Stimulated activated CD8-positive, alpha-beta memory T cell treated with anti-CD3 and anti-CD28 coated beads, Interleukin-2, amount 100 ng/mL, for 48 hours (primary cell): ENCODE data around the gene RFNG.
A peak's percentile ranks its signal among the peaks of the same experiment; 100 is the strongest.

Experiments
- DNase-seq, 2 donors: peaks; one replicate each; pipeline ENCODE4 v3.0.0-alpha.2; 2020; ENCODE audit warnings: low read depth in 2 of 2

The RFNG gene

DNA sequence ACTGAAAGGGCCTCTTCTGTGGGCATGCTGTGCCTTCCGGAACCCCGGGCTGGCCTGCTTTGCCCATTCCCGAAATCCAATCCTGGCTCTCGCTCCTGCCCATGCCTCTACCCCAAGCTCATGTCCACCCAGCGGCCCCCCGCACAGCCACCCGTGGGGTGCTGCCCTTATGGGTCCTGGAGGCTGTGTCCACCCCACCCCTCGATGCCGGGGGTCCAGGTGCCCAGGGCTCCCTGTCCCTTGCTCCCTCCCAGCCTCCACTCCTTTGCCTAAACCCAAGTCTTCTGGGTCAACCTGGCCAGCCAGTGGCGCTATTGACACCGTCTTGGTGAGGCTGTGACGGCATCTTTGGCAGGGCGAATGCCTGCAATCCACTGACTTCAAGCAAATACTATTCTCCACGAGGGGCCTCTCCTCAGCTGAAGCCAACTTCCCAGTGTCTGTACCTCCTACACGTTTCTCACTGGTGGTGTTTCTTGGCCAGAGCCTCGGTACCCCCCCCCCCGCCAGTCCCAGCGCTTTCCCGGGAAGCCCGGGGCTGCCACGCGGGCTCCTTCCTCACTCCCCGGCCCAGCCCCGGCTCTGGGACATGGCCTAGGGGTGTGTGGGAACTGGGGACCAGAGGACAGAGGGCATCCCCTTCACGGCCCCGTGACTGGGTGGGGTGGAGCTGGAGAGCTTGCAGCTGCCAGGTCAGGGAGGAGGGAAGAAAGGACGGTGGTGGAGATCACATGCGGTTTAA lies 26.2 kb upstream of the RFNG start:
- DNase-seq, result no peak

DNA sequence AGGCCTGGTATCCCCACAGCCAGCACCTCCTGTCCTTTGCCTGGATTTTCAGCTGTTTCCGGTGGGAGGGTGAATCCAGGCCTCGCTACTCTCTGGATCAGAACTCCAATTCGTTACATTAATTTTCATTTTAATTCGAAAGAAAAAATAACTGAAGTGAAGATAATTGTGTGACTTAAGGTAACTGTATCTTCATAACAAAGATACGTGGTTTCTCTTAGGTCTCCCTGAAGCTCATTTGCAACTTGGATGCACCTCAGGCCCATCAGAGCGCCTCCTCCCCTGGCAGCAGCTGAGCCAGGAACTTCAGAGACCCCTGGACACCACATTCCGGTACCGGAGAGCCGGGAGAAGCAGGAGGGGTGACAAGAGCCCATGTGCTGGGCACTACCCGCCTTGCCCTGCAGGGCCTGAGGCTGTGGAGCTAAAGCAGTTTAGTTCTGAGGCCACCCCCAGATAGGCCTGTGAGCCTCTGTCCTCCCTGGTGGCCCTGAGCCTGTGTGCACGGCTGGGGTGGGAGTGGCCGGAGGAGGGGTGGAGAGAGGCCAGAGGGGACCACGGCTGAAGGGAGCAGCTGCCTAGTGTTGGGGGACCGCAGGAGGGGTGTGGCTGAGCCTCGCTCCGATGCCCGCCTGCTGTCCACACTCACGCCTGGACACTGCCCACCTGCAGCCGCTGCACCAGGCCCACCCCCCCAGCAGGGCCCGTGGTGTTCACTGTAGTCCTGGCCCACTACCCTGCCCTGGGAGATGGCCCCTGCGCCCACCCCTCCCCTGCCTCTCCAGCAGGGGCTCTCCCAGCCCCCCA lies 25.4 kb upstream of the RFNG start:
- no peak for DNase-seq

DNA sequence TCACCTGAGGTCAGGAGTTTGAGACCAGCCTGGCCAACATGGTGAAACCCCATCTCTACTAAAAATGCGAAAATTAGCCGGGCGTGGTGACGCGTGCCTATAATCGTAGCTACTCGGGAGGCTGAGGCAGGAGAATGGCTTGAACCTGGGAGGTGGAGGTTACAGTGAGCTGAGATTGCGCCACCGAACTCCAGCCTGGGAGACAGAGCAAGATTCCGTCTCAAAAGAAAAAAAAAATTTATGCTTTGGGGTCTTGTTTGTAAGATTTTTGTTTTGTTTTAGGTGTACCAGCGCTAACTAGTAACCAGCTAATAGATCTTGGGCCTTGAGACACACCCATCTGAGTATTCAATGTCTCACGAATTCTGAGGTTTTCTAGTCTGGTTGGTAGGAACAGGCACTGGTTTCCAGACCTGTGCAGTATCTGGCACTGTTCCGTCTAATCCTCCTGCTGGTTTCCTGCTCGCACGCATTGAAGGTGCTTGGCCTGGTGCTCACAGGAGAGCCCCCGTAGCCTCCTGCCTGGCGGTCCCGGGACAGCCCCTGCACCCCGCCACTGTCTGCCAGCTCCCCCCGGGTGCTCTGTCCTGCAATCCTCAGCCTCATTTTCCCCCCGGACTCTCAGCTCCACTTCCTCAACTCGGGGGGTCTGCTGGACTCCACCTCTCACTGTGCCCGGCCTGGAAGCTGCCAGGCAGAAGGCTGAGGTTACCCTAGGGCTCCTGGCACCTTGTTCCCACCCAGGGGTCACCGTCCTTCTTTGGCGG lies 24.6 kb upstream of the RFNG start:
- DNase-seq, result no peak

DNA sequence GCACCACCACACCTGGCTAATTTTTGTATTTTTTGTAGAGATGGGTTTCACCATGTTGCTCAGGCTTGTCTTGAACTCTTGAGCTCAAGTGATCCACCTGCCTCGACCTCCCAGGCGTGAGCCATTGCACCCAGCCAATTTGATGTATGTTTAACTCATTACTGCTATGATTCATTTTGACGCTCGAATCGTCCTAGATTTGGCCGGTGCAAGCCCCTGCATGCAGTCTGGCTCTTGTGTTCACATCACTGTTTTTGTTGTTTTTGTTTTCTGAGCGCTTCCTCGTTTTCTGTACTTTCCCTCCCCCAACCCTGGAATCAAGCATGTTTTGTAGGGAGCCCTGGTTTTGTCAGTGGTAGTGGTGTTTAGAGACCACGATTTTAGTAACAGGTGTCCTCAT lies 21.8 kb upstream of the RFNG start:
- no peak for DNase-seq

DNA sequence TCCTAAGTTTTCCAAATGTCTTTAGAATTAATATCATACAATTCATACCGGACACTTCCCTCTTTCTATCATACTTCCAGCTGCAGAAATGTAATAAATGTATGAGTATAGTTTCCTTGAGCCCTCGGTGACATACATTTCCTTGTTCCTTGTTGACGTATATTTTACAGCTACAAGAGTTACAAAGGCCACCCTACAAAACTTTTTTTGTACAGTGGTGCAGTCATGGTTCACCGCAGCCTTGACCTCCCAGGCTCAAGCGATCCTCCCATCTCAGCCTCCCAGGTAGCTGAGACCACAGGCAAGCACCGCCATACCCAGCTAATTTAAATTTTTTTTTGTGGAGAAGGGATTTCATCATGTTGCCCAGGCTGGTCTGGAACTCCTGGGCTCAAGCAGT lies 21.2 kb upstream of the RFNG start:
- DNase-seq, result no peak

DNA sequence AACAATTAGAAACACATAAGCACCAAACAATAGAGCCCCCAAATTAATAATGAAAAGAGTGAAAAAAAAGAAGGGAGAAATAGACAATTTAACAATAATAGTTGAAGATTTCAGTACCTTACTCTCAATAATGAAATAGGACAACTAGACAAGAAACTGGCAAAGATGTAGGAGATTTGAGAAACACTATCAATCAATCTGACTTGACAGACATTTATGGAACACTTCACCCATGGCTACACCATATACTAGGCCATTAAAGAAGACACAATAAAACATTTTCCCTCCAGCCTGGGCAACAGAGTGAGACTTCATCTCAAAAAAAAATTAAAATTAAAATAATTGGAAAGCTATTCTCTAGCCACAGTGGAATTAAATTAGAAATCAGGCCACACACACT lies 19.0 kb upstream of the RFNG start:
- DNase-seq, result no peak

DNA sequence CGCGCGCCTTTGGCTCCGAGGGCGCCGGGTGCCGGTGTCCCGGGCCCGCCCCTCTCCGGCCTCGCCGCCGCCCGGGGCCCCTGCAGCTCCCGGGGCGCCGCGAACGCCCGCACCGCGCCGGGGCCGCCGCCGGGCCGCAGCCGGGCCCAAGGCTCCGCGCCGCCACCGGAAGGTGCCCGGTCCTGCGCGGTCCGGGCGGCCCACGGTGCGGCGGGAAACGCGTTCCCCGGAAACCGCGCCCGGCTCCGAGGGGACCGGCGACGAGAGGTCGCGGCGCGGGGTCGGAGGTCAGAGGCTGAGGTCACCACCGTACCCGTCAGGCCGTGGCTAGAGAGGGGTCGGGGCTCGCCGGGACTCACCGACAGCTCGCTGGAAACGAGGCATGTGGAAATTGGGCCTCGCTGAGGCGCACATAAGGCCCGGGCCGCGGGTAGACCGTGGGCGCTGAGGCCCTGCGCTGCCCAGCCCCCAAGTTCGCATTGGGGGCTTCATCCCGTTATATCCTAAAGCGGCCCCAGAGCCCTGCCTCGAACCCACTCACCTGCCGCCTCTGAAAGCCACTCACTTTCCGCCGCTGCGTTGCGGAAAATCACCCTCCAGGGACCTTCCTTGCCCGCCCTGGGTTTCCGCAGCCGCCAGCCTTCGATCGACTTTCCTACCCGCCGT lies 14.2 kb upstream of the RFNG start, which contains the start of gene DUS1L:
DUS1L (minus strand) TSS at position 167 of the 666 bp plus-strand sequence. CDS start 745 bp downstream, outside the sequence.
- DNase-seq, result peak; percentile 59 to 60

DNA sequence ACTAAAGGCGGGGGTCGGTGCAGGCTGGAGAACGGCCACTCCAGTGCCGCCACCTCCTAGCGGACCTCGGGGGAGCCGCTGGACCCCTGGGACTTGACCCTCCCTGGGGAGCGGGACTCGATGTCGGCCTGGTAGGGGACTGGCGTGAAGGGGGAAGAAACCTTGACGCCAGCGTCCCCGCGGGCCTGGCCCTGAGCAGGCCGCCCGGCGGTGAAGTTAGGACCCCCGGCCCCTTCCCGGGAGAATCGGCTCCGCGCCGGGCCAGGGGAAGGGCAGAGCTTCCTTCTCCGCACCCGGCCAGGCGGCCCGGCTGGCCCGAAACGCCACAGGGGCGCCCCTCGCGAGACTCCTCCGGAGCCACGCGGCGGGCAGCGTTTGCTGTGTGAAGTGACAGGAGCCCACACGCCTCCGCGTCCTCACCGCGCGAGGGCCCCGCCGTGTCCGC lies 13.6 kb upstream of the RFNG start:
- no peak for DNase-seq

DNA sequence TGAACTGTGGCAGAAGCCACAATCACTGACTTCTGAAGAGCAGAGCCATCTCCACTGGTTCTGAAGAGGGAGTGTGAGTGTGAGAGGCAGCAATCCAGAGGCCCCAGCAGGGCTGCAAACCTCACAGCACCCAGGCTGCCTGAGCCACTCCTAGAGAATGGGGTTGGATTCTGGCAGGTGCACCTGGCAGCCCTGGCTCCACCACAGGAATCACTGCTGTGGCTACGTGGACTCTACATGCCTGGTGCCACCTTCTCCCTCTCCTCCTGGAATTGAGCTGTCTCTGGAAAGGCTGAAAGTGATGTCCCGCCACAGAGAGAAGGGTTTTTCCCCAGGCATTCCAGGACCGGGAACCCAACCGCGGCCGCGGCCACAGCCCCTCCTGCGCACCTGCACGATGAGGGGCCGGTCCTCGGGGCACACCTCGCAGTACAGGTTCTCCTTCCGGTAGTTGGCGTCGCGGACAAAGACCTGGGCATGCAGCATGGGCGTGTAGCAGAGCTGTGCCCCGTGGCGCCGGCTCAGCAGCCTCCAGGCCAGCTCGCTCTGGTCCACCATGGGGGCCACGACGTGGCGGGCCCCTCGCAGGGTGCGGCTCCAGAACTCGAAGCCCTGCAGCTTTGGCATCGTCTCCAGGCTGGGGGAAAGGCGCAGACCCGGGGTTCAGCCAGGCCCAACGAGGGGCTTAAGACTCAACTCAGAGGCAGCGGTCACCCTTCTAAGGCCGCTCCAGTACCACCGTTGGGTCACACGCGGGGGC lies 13.0 kb upstream of the RFNG start:
- DNase-seq, result no peak

DNA sequence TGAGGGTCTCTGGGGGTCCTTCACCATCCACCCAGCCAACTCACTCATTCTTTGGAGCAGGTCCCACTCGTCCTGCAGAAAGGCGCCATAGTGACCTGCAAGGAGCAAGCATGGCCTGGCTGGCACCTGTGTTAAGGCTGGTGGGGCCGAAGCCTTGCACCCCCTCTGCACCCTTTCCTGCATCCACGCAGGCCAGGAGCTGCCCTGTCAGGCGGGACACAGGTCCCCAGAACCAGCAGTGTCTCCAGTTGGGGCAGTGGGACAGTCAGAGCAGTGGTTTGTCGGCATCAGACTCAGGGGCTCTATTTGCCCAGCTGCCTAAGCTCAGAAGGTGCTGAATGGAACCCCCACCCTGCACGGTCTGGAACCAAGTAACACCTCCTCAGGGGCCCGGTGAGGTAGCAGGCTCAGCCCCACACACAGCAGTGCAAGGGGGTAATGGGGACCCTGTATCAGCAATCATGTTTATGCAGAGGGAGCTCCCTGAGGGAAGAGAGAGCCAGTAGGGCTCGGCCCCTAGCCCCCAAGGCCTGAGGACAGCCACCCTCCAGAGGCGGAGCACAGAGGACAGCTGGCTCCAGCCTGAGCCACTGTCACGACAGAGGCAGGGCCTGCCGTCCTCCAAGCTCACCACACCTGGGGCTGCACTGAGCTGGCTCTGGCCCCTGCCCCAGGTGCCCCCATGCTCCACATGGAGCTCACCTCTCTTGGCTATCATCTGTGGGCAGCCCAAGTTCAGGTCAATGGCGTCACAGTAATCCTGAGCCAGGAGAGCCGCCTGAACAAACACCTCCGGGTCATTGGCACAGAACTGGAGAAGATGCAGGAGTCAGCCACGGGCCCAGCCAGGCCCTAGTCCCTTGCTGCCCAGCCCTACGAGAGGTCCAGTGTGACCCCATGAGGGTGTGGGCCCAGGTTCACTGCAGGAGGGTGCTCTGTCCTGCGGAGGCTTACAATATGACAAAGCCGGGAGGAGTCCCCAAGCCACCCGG lies 12.1 kb upstream of the RFNG start:
- DNase-seq, result no peak

DNA sequence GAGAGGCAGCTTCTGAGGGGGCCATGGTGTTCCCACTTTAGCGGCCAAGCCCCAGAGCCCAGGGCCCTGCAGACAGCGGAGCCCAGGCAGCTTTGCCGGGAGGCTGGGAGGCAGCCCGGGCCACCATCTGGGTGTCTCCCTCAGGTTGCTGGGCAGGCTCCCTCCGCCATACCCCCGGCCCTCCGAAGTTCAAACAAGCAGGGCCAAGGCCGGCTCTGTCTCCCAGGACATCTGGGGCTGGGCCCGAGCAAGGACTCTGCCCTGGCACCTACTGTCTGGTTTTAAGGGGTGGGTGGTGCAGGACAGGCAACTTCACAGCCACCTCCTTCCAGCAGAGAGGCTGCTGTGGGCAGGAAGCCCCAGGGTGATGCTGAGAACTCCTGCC lies 11.4 kb upstream of the RFNG start:
- no peak for DNase-seq

DNA sequence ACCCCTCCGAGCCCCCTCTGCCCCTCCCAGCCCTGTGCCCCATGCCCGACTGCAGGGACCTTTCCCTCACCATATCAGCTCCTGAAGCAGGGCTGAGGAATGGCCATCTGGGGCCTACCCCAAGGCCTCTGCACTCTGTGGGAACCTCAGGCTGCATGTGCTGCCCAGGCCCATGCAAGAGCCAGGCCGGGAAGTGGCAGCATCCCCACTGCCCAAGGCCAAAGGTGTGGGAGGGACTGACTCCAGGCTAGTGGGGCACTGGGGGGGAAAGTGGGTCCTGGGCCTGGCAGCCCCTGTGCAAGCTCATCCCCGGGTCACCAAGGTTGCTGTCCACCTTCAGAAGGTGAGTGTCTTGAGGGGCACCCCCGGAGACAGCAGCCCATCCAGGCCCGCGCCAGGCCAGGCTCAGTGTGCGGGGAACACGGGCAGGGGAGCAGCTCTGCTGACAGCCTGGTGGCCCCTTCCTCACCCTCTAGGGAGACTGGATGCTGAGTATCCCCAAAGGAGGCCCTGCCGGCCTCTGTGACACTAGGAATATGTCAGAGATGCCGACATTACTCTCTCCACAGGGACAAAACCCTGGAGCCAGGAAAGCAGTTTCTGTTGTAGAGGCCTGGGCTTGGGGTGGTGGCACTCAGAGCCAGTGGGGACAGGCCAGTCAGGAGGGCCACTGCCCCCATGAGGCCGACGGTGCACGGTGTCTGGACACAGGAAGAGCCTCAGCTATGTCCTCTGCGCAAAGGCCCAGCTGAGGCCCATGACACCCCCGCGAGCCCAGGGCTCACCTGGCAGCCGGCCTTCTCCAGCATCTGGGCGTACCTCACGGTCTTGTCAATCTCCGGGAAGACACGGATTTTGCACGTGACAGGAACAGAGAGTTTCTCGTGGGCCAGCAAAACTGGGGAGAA lies 10.7 kb upstream of the RFNG start:
- no peak for DNase-seq

DNA sequence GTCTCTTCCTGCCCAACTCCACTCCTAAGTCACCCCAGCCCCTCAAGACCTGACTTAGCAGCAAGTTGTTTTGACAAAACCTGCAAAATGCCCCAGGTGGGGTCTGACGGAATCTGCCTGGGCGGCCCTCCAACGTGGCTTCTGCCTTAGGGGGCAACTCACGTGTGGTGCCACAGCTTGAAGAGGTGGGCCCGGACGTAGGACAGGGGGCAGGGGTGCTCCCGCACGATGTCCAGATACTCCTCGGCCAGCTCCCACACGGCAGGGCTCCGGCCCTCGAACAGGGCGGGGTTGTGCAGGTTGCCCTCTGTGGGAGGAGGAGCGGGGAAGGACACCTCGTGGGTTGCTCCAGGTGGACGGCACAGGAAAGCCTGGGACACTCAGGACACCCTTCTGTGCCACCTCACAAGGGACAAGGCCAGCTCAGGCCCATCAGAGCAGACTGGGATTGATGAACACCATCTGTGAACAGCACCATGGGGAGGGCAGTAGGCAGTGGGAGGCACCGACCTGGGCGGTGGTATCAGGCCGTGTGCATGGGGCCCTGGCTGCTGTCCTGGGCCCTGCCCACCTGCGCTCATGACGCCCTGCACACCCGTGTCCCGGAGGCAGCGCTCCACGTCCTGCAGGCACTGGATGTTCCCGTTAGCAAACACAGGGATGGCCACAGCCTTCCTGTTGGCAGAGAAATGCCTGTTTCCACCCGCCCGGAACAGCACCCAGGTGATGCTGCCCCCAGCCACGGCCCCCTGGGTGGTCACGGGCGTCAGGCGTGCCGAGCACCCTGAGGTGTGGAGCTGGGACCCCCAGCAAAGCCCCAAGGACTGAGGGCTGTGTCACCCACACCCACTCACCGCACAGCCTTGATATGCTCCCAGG lies 9.7 kb upstream of the RFNG start:
- DNase-seq, result no peak

DNA sequence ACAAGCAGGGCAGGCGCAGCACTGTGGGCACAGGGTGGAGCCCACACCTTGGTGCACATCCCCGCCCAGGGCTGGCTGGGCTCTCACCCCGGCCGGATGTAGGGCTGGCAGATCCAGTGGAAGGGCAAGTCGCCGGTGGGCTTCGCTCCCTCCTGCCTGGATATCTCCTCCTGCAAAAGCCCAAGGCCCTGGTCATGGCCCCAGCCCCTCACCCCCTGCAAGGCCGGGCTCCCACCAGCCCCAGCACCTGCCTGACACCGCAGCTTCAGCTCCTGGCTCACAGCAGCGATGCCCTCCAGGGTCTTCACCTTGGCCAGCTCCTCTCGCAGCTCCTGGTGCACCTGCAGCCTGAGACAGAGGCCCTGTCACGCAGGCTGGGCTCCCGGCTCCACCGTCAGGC lies 9.0 kb upstream of the RFNG start:
- no peak for DNase-seq

DNA sequence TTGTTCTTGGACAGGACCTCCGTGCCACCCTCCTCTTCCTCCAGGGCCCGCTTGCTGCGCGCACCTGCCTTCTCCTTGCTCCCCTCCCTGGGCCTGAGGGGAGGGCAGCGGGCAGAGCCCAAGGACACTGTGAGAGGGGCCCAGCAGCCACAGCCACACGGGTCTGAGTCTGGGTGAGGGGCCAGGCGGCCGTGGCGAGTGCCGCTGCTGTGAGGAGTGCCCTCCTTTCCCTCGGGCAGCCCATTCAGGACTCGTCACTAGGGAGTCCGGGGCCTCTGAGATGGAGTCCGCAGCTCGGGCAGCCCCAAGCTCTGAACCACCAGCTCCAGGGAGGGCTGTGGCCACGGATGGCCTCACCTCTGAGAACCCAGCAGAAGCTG lies 8.4 kb upstream of the RFNG start:
- no peak for DNase-seq

DNA sequence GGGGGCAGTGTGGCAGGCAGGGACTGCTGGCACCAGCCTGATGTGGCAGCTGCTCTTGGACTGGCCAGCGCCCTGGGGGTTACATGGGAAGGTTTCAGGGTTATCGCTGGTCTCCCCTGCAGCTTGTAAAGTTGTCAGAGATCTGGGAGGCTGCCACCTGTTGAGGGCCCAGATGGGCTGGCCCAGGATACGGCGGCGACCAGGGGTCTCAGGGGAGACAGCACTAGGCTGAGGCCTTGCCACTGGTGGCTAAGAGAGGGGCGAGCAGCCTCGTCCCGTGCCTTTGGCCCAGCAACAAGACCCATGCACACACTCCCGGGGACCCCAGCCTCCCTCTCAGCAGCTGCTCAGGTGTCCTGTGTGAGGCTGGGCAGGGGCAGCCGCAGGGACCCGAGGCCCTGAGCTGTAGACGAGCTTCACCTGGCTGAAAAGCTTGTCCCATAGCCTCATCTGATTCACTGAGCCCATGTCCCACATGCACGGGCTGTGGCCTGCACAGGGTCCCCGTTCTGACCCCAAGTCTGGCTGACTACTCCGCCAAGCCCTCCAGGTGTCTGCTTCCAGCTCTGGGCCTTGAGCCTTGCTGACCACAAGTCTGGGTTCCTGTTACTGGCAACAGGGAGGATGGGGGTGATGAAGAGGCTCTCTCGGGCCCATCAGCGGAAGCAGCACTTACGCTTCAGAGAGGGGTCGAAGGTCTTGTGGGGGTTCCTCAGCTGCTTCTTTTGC lies 7.8 kb upstream of the RFNG start:
- no peak for DNase-seq

DNA sequence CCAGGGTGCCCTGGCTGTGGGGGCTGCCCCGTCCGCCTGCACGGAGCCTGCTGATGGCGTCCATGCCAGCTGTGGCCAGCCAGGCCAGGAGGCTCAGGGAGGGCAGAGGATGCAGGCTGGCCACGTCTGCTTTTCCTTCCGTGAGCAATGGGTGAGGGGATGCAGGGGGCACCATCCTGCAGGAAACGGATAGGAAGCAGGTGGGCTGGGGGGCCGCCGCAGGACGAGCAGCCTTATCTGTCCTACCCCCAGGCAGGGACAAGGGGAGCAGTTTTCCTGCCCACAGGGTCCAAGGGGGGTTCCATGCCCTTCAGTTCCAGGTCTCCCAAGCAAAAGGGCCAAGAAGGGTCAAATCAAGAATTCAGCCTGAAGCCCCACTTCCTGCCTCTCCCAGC lies 7.2 kb upstream of the RFNG start:
- DNase-seq, result no peak
